HG03558 (cell line): ENCODE data around the gene KLB.

Source experiments
- ATAC-seq: cut with Tn5 transposase; IDR thresholded peaks from one replicate; pipeline ENCODE4 v1.9.1; 2021; ENCODE audit warnings: moderate number of reproducible peaks; ENCODE audit not compliant: unreplicated experiment; ENCODE audit errors: extremely low read depth

KLB gene

DNA sequence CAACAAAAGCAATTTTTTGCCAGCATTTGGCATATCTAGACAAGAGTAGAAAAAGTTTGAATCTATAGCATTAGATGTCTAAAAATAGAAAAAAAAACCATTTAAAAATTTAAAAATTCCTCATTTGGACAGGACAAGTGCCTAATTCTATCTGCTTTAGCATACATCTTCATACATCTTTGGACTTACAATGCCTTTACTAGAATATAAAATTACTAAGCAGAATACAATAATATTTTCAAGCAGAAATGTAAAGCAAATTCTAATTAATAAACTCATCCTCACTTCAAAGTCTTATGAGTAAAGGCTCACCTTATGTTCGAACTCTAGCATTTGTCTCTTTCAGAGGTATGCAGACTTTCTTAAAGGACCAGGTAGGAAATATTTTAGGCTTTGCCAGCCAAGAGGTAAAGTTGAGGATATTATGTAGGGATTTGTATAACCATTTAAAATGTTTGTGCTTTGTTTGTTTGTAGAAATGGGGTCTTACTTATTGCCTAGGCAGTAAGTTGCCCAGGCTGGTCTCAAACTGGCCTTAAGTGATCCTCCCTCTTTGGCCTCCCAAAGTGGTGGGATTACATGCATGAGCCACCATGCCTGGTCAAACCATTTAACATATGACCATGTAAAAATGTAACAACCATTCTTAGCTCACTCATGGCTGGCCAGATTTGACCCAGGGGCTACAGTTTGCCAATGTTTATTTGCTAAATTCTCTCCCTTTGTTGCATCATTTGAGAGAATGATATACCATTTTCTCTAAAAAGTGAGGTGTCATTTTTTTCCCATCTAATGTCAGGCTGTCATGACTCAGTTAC, 91.4 kb downstream of the KLB start:
- no peak for ATAC-seq

DNA sequence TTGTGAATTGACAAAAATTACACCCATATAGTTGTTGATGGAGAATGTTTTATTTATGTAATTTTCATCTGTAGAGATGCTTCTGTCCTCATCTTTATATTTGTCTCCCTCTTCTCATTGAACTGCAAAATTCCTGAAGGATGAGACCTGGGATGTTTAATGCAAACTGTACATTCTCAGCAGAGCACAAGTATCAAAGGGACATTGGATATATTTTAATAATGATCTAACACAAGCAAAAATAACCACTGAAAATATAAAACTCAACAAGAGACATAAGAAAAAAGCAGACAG, 91.9 kb downstream of the KLB start:
- ATAC-seq: no peak
